Activated naive CD4-positive, alpha-beta T cell treated with anti-CD3 and anti-CD28 coated beads, Interleukin-2, amount 50 U/mL, for 24 hours (primary cell): ENCODE results near the gene SUPV3L1.
A peak's percentile ranks its signal among the peaks of the same experiment; 100 is the strongest.
"Not testable (repeated sequence)": the region's sequence is repeated elsewhere in the genome, so short reads cannot be mapped to it uniquely, and the experiment has no call there.

Experiments used
- H3K27ac Mint-ChIP-seq: one replicate; pipeline ENCODE4 v1.8.0; 2021; ENCODE audit warnings: mild to moderate bottlenecking, mixed read lengths
- H3K27me3 Mint-ChIP-seq: one replicate; pipeline ENCODE4 v1.8.0; 2021; ENCODE audit warnings: mixed read lengths
- H3K36me3 Mint-ChIP-seq: one replicate; pipeline ENCODE4 v1.8.0; 2021; ENCODE audit warnings: mixed read lengths
- H3K4me1 Mint-ChIP-seq: one replicate; pipeline ENCODE4 v1.8.0; 2021; ENCODE audit warnings: mixed read lengths
- H3K4me3 Mint-ChIP-seq: one replicate; pipeline ENCODE4 v1.8.0; 2021; ENCODE audit warnings: mild to moderate bottlenecking, mixed read lengths
- H3K9me3 Mint-ChIP-seq: one replicate; pipeline ENCODE4 v1.8.0; 2021; ENCODE audit warnings: mixed read lengths

The SUPV3L1 gene

GRCh38 chr10:69237528-69238159 is 57.6 kb downstream of the SUPV3L1 start:
- Mint-ChIP-seq H3K27ac (peak overlapping the region; percentile 8), H3K27me3 (no peaks in the 10 kb centered on the region), H3K4me3 (no peak overlapping the region), H3K36me3 (peaks cover 3% of the 10 kb centered on the region), H3K4me1 (peaks cover 18% of the 10 kb centered on the region), H3K9me3 (no peaks in the 10 kb centered on the region)

- peaks cover 3% of the 10 kb centered on the region for H3K36me3 Mint-ChIP-seq
- H3K4me1 Mint-ChIP-seq, result peaks cover 9% of the 10 kb centered on the region
- H3K27me3 Mint-ChIP-seq, result no peaks in the 10 kb centered on the region
Observed at GRCh38 chr10:69239136-69239535, 59.1 kb downstream of the SUPV3L1 start.

GRCh38 chr10:69239816-69240434 is 59.9 kb downstream of the SUPV3L1 start:
- Mint-ChIP-seq H3K4me1 (peaks cover 5% of the 10 kb centered on the region), H3K27ac (no peak overlapping the region), H3K9me3 (no peaks in the 10 kb centered on the region), H3K27me3 (no peaks in the 10 kb centered on the region), H3K4me3 (no peak overlapping the region), H3K36me3 (peaks cover 3% of the 10 kb centered on the region)

More at GRCh38 chr10:69239136-69239535, 59.1 kb downstream of the SUPV3L1 start:
- Mint-ChIP-seq H3K9me3 (no peaks in the 10 kb centered on the region), H3K4me3 (no peak overlapping the region), H3K27ac (no peak overlapping the region)

DNA sequence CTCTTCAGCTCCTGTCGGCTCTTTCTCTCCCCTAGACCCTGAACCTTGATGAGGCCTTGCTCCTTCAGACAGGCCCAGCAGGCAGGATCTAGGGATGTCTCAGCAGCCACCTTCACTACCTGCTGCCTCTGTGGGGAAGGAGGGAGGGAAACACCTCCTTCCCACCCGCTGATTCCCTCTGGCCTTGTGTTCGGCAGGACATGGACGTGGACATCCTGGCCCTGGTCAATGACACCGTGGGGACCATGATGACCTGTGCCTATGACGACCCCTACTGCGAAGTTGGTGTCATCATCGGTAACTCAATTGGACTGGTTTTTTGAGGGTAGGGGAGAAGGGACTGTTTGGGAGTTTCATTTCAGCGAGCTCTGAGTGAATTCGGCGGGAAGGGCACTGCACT is 60.4 kb downstream of the SUPV3L1 start:
- Mint-ChIP-seq H3K4me1 (peaks cover 5% of the 10 kb centered on the region), H3K9me3 (no peaks in the 10 kb centered on the region), H3K27ac (no peak overlapping the region), H3K36me3 (peaks cover 3% of the 10 kb centered on the region), H3K4me3 (no peak overlapping the region), H3K27me3 (no peaks in the 10 kb centered on the region)

- H3K4me3 Mint-ChIP-seq, result no peak overlapping the region
- H3K9me3 Mint-ChIP-seq, result no peaks in the 10 kb centered on the region
- no peak overlapping the region for H3K27ac Mint-ChIP-seq
- H3K27me3 Mint-ChIP-seq, result no peaks in the 10 kb centered on the region
- peaks cover 5% of the 10 kb centered on the region for H3K4me1 Mint-ChIP-seq
- peaks cover 3% of the 10 kb centered on the region for H3K36me3 Mint-ChIP-seq
Observed at GRCh38 chr10:69241575-69241974, 61.5 kb downstream of the SUPV3L1 start.

- H3K27ac Mint-ChIP-seq, result no peak overlapping the region
Observed at GRCh38 chr10:69242040-69242851, 62.2 kb downstream of the SUPV3L1 start.

DNA sequence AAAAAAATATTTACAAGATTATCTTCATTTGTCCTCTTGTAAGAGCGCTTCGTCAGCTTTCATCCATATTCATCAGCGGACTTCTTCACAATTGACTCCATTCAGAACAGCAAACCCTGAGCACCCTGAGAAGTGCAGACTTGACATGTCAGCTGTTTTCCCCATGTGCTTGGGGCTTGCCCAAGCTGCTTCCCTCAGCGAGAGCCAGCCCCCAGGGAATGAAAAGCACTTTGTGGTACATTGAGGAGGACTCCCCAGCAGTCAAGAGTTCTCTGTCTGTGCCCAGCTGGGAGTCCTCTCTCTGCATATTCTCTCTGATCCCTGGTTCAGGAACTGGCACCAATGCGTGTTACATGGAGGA is 62.8 kb downstream of the SUPV3L1 start:
- no peak overlapping the region for H3K4me3 Mint-ChIP-seq
- H3K36me3 Mint-ChIP-seq, result peaks cover 3% of the 10 kb centered on the region
- H3K27ac Mint-ChIP-seq, result no peak overlapping the region
- no peaks in the 10 kb centered on the region for H3K4me1 Mint-ChIP-seq
- no peaks in the 10 kb centered on the region for H3K9me3 Mint-ChIP-seq
- H3K27me3 Mint-ChIP-seq, result no peaks in the 10 kb centered on the region

More at GRCh38 chr10:69242040-69242851, 62.2 kb downstream of the SUPV3L1 start:
- Mint-ChIP-seq H3K9me3 (no peaks in the 10 kb centered on the region), H3K36me3 (peaks cover 3% of the 10 kb centered on the region), H3K27me3 (no peaks in the 10 kb centered on the region), H3K4me1 (peaks cover 5% of the 10 kb centered on the region), H3K4me3 (no peak overlapping the region)

GRCh38 chr10:69243817-69244216 is 63.8 kb downstream of the SUPV3L1 start:
- no peaks in the 10 kb centered on the region for H3K4me1 Mint-ChIP-seq
- no peak overlapping the region for H3K4me3 Mint-ChIP-seq
- no peak overlapping the region for H3K27ac Mint-ChIP-seq

GRCh38 chr10:69246036-69246435 is 66.0 kb downstream of the SUPV3L1 start:
- H3K4me1 Mint-ChIP-seq, result no peaks in the 10 kb centered on the region

More at GRCh38 chr10:69243817-69244216, 63.8 kb downstream of the SUPV3L1 start:
- Mint-ChIP-seq H3K9me3 (no peaks in the 10 kb centered on the region), H3K27me3 (no peaks in the 10 kb centered on the region), H3K36me3 (peaks cover 3% of the 10 kb centered on the region)

DNA sequence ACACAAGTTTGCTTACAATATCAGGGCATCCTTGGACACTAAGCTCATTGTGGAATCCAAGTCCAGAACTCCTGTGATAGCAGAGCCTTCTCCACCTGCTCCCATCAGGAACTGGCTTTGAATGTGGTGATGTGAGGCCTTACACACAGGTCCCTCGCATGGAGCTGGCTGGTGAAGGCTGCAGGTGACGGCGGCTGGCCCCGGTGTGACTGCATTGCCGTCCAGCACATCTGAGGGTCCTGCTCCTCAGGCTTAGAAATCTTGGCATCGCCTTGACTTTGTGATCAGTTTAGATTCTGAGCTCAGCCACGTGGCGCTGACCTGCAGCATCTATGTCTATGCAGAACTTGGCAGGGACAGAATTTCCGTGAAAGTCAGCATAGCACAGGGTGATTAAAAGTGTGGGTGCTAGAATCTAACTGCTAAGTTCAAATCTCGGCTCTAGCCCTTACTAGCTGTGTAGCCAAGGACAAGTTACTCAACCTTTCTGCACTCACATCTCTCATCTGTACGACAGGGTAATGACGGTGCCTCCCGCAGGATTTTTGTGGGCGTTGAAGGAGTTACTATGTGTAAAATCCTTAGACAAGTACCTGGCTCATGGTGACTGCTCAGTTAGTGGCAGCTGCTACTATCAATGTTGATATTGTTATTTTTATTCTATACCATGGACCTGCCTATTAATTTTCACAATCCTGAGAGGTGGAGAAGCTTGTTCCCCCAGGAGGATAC is 66.7 kb downstream of the SUPV3L1 start:
- no peaks in the 10 kb centered on the region for H3K9me3 Mint-ChIP-seq
- no peaks in the 10 kb centered on the region for H3K36me3 Mint-ChIP-seq
- H3K27me3 Mint-ChIP-seq, result no peaks in the 10 kb centered on the region
- H3K4me3 Mint-ChIP-seq, result no peak overlapping the region
- no peaks in the 10 kb centered on the region for H3K4me1 Mint-ChIP-seq
- H3K27ac Mint-ChIP-seq, result no peak overlapping the region

More at GRCh38 chr10:69246036-69246435, 66.0 kb downstream of the SUPV3L1 start:
- Mint-ChIP-seq H3K36me3 (no peaks in the 10 kb centered on the region), H3K4me3 (no peak overlapping the region), H3K27me3 (no peaks in the 10 kb centered on the region), H3K27ac (no peak overlapping the region), H3K9me3 (no peaks in the 10 kb centered on the region)

GRCh38 chr10:69247313-69247710 is 67.3 kb downstream of the SUPV3L1 start:
- H3K36me3 Mint-ChIP-seq, result no peaks in the 10 kb centered on the region
- no peaks in the 10 kb centered on the region for H3K27me3 Mint-ChIP-seq
- H3K27ac Mint-ChIP-seq, result no peak overlapping the region
- no peak overlapping the region for H3K4me3 Mint-ChIP-seq
- no peaks in the 10 kb centered on the region for H3K4me1 Mint-ChIP-seq
- no peaks in the 10 kb centered on the region for H3K9me3 Mint-ChIP-seq

GRCh38 chr10:69248117-69248730 is 68.2 kb downstream of the SUPV3L1 start:
- no peaks in the 10 kb centered on the region for H3K9me3 Mint-ChIP-seq
- no peaks in the 10 kb centered on the region for H3K36me3 Mint-ChIP-seq
- no peaks in the 10 kb centered on the region for H3K27me3 Mint-ChIP-seq
- no peaks in the 10 kb centered on the region for H3K4me1 Mint-ChIP-seq
- H3K27ac Mint-ChIP-seq, result no peak overlapping the region
- no peak overlapping the region for H3K4me3 Mint-ChIP-seq

GRCh38 chr10:69250041-69250440 is 70.0 kb downstream of the SUPV3L1 start:
- H3K36me3 Mint-ChIP-seq, result peaks cover 2% of the 10 kb centered on the region
- H3K4me1 Mint-ChIP-seq, result no peaks in the 10 kb centered on the region
- no peaks in the 10 kb centered on the region for H3K27me3 Mint-ChIP-seq
- H3K27ac Mint-ChIP-seq, result no peak overlapping the region
- no peak overlapping the region for H3K4me3 Mint-ChIP-seq
- no peaks in the 10 kb centered on the region for H3K9me3 Mint-ChIP-seq

- not testable (repeated sequence) for H3K9me3 Mint-ChIP-seq, H3K27me3 Mint-ChIP-seq, H3K36me3 Mint-ChIP-seq, H3K4me1 Mint-ChIP-seq, H3K27ac Mint-ChIP-seq, H3K4me3 Mint-ChIP-seq
Observed at GRCh38 chr10:69251417-69251816, 71.4 kb downstream of the SUPV3L1 start.

DNA sequence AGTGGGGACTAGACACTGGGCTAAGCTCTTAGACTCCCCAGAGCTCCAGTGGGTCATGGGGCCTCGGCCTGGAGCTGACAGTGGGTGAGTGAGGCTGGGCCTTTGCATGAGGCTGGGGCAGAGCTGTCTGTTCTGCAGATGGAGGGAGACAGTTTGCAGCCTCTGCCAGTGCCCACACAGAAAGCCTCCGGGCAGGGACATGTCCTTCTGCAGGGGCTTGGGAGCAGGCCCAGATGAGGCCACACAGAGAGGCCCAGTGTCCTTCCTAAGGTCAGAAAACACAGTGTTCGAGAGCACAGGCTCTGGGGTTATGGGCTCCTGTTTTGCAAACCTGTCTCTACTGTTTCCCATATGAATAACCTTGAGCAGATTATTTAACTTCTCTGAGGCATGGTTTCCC is 73.1 kb downstream of the SUPV3L1 start:
- H3K27ac Mint-ChIP-seq, result no peak overlapping the region
- peaks cover 2% of the 10 kb centered on the region for H3K36me3 Mint-ChIP-seq
- no peaks in the 10 kb centered on the region for H3K4me1 Mint-ChIP-seq
- H3K9me3 Mint-ChIP-seq, result no peaks in the 10 kb centered on the region
- no peaks in the 10 kb centered on the region for H3K27me3 Mint-ChIP-seq
- no peak overlapping the region for H3K4me3 Mint-ChIP-seq
